DND-41 (cell line): ENCODE data around the gene TPK1.
A peak's percentile ranks its signal among the peaks of the same experiment; 100 is the strongest.

ENCODE experiments used
- ATAC-seq: fragments of 200-7000 bp; cut with Tn5 transposase; 3 replicates; pipeline ENCODE4 v1.9.1; 2021; ENCODE audit warnings: low read depth; ENCODE audit not compliant: insufficient read depth
- DNase-seq: peaks from one replicate; pipeline ENCODE4 v3.0.0-alpha.2; 2020
- H2AFZ ChIP-seq: 2 replicates; pipeline ENCODE4 v1.6.0; 2012; ENCODE audit warnings: low read depth, low read length
- H3K27ac ChIP-seq: 2 replicates; pipeline ENCODE4 v1.5.1; 2012; ENCODE audit warnings: low read length, inconsistent platforms
- H3K27me3 ChIP-seq: fragments of 200-600 bp; sonication (generic); 2 replicates; pipeline ENCODE4 v1.6.0; 2012; ENCODE audit warnings: low read length, mild to moderate bottlenecking, inconsistent platforms; ENCODE audit not compliant: insufficient read depth, poor library complexity
- H3K36me3 ChIP-seq: 2 replicates; pipeline ENCODE4 v1.5.1; 2012; ENCODE audit warnings: low read length, inconsistent platforms; ENCODE audit not compliant: insufficient read depth
- H3K4me1 ChIP-seq: 2 replicates; pipeline ENCODE4 v1.5.1; 2012; ENCODE audit warnings: mild to moderate bottlenecking, low read length; ENCODE audit not compliant: insufficient read depth
- H3K4me2 ChIP-seq: 2 replicates; pipeline ENCODE4 v1.6.0; 2012; ENCODE audit warnings: mild to moderate bottlenecking, moderate library complexity, low read length, inconsistent platforms; ENCODE audit not compliant: insufficient read depth
- H3K4me3 ChIP-seq, 2 experiments: fragments of 200-600 bp in 1 of 2; shearing (Covaris generic) in 1 of 2; 2 replicates each; pipeline ENCODE4 v1.5.1; 2012 to 2016; ENCODE audit warnings: inconsistent platforms in 2 of 2, low read length in 2 of 2, mild to moderate bottlenecking in 2 of 2, low read depth in 1 of 2, moderate library complexity in 1 of 2
- H3K79me2 ChIP-seq: 2 replicates; pipeline ENCODE4 v1.6.0; 2012; ENCODE audit warnings: low read length, inconsistent platforms; ENCODE audit not compliant: insufficient read depth
- H3K9ac ChIP-seq: 2 replicates; pipeline ENCODE4 v1.6.0; 2012; ENCODE audit warnings: low read depth, mild to moderate bottlenecking, inconsistent platforms, low read length, moderate library complexity
- H3K9me3 ChIP-seq: 2 replicates; pipeline ENCODE4 v1.5.1; 2012; ENCODE audit warnings: low read length, moderate library complexity, mild to moderate bottlenecking, inconsistent platforms; ENCODE audit not compliant: insufficient read depth, severe bottlenecking
- H4K20me1 ChIP-seq: 2 replicates; pipeline ENCODE4 v1.6.0; 2012; ENCODE audit warnings: low read length; ENCODE audit not compliant: insufficient read depth
- CTCF ChIP-seq: IDR thresholded peaks from 2 replicates; pipeline ENCODE4 v1.5.1; 2012; ENCODE audit warnings: borderline replicate concordance, low read length, moderate library complexity, mild to moderate bottlenecking; ENCODE audit not compliant: poor library complexity, severe bottlenecking; ENCODE audit errors: extremely low read depth
- EZH2 ChIP-seq: IDR thresholded peaks from 3 replicates; pipeline ENCODE4 v1.6.1; 2012; ENCODE audit warnings: borderline replicate concordance, low read depth, mild to moderate bottlenecking, moderate library complexity, low read length, inconsistent platforms; ENCODE audit not compliant: severe bottlenecking

The TPK1 gene

GRCh38 chr7:144761493-144761892, 74.4 kb downstream of the TPK1 start:
- Histone ChIP-seq H3K79me2 (no peaks in the 10 kb centered on the region), H4K20me1 (no peaks in the 10 kb centered on the region), H3K27ac (no peak overlapping the region), H3K4me2 (no peak overlapping the region), H3K9ac (no peak overlapping the region), H2AFZ (no peak overlapping the region), H3K27me3 (no peaks in the 10 kb centered on the region), H3K9me3 (no peaks in the 10 kb centered on the region), H3K4me1 (no peaks in the 10 kb centered on the region), H3K36me3 (no peaks in the 10 kb centered on the region), H3K4me3 (no peak overlapping the region)
- no peak for DNase-seq
- no peak for ATAC-seq
- no peak for TF ChIP-seq EZH2
- TF ChIP-seq CTCF: no peak

GRCh38 chr7:144759653-144760052, 76.2 kb downstream of the TPK1 start:
- no peak overlapping the region for H3K4me2 ChIP-seq
- H4K20me1 ChIP-seq: no peaks in the 10 kb centered on the region
- DNase-seq (no peak), ATAC-seq (no peak)
- H3K9me3 ChIP-seq: no peaks in the 10 kb centered on the region
- no peaks in the 10 kb centered on the region for H3K36me3 ChIP-seq
- H3K27ac ChIP-seq: no peak overlapping the region
- no peaks in the 10 kb centered on the region for H3K4me1 ChIP-seq
- H2AFZ ChIP-seq: no peak overlapping the region
- H3K9ac ChIP-seq: no peak overlapping the region
- no peak for TF ChIP-seq EZH2
- no peak for TF ChIP-seq CTCF
- no peaks in the 10 kb centered on the region for H3K79me2 ChIP-seq
- no peak overlapping the region for H3K4me3 ChIP-seq
- H3K27me3 ChIP-seq: no peaks in the 10 kb centered on the region

- no peaks in the 10 kb centered on the region for H4K20me1 ChIP-seq
- no peak overlapping the region for H3K9ac ChIP-seq
- ATAC-seq (no peak), DNase-seq (no peak)
- H2AFZ ChIP-seq: no peak overlapping the region
- H3K27ac ChIP-seq: no peak overlapping the region
- no peak for TF ChIP-seq CTCF
- TF ChIP-seq EZH2: no peak
- no peaks in the 10 kb centered on the region for H3K9me3 ChIP-seq
- no peaks in the 10 kb centered on the region for H3K36me3 ChIP-seq
- no peaks in the 10 kb centered on the region for H3K4me1 ChIP-seq
- no peak overlapping the region for H3K4me3 ChIP-seq
- no peaks in the 10 kb centered on the region for H3K27me3 ChIP-seq
- H3K79me2 ChIP-seq: no peaks in the 10 kb centered on the region
- H3K4me2 ChIP-seq: no peak overlapping the region
These were observed 87.9 kb downstream of the TPK1 start for GRCh38 chr7:144747936-144748335.

- Histone ChIP-seq H4K20me1 (no peaks in the 10 kb centered on the region), H3K4me3 (no peak overlapping the region), H3K27me3 (no peaks in the 10 kb centered on the region), H3K27ac (no peak overlapping the region), H3K36me3 (no peaks in the 10 kb centered on the region), H3K79me2 (no peaks in the 10 kb centered on the region), H3K9ac (no peak overlapping the region), H3K4me1 (no peaks in the 10 kb centered on the region), H2AFZ (no peak overlapping the region), H3K9me3 (no peaks in the 10 kb centered on the region), H3K4me2 (no peak overlapping the region)
- peak; percentile 66; the same call in 2 of the 3 replicates for ATAC-seq
- TF ChIP-seq CTCF: peak; percentile 73
- no peak for TF ChIP-seq EZH2
- DNase-seq: peak; percentile 11
These were observed 97.0 kb downstream of the TPK1 start for GRCh38 chr7:144738708-144739314.
